ENCODE results near the gene GRIP1. TPM values are rescaled to one million over a fixed set of nuclear protein-coding genes. Genes with fewer than 3 reads are reported as not detected.

GRIP1 gene
- polyA plus RNA-seq, 1 experiment, result 0.63 TPM

DNA sequence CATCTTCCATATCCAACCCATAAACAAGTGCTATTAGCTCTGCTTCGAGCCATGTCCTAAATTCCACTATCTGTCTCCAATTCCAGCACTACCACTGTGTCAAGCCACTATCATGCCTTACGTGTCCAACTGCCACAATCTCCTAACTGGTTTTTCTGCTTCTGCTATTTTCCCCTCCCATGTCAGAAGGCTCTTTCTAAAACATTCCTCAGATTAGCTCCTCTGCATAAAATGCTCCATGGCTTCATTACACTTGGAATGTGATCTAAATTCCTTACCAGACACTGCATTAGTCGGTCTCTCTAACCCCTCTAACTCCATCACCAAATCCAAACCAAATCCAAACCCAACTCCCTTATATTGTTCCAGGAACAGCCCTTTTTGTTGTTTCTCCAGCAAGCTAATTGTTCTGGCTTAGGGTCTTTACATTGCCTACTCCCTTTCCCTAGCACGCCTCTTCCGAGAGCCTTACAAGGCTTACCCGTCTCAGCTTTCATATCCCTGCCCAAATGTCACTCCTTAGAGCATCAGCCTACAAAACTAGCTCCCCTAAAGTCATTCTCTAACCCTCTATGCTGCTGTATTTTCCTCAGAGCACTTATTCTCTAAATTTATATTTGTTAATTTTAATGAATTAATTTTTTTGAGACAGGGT lies 236.8 kb downstream of the GRIP1 start:
- Histone ChIP-seq H3K4me3 (ENCODE audit: low read depth, low read length) (no peak overlapping the region), H3K27me3 (ENCODE audit: control insufficient read depth, insufficient read depth, low read length) (no peaks in the 10 kb centered on the region), H3K36me3 (ENCODE audit: control insufficient read depth, insufficient read depth, low read length) (no peaks in the 10 kb centered on the region)
- ChIA-PET CTCF (interaction anchor here (1.3 kb wide), 1 partner anchor 33 kb away, joined by 3 read pairs; no protein-coding TSS in a partner anchor), POLR2A (no interaction called here)
- TF ChIP-seq, protein P1, sequence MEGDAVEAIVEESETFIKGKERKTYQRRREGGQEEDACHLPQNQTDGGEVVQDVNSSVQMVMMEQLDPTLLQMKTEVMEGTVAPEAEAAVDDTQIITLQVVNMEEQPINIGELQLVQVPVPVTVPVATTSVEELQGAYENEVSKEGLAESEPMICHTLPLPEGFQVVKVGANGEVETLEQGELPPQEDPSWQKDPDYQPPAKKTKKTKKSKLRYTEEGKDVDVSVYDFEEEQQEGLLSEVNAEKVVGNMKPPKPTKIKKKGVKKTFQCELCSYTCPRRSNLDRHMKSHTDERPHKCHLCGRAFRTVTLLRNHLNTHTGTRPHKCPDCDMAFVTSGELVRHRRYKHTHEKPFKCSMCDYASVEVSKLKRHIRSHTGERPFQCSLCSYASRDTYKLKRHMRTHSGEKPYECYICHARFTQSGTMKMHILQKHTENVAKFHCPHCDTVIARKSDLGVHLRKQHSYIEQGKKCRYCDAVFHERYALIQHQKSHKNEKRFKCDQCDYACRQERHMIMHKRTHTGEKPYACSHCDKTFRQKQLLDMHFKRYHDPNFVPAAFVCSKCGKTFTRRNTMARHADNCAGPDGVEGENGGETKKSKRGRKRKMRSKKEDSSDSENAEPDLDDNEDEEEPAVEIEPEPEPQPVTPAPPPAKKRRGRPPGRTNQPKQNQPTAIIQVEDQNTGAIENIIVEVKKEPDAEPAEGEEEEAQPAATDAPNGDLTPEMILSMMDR (IDR thresholded peaks at IDR 0.05; ENCODE audit: insufficient read depth, low read depth, low read length), result no peak
- no peak for DNase-seq (ENCODE audit: low read depth)

DNA sequence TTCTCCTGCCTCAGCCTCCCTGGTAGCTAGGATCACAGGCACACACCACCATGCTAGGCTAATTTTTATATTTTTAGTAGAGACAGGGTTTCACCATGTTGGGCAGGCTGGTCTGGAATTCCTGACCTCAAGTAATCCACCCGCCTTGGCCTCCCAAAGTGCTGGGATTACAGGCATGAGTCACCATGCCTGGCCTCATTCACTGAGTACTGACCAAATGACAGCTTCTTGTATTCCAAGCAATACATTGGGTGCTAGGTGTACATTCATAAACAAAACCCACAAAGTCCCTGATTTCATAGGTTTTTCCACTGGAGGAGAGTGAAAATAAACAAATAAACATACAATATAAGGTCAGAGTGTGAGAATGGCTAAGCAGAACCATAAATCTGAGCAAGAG lies 240.3 kb downstream of the GRIP1 start:
- TF ChIP-seq, protein P1 (IDR thresholded peaks at IDR 0.05; ENCODE audit: insufficient read depth, low read depth, low read length), result no peak
- Histone ChIP-seq H3K4me3 (ENCODE audit: low read depth, low read length) (no peak overlapping the region), H3K27me3 (ENCODE audit: control insufficient read depth, insufficient read depth, low read length) (no peaks in the 10 kb centered on the region), H3K36me3 (ENCODE audit: control insufficient read depth, insufficient read depth, low read length) (no peaks in the 10 kb centered on the region)
- DNase-seq (ENCODE audit: low read depth), result no peak
- ChIA-PET POLR2A (no interaction called here), CTCF (interaction anchor here (0.6 kb wide), 1 partner anchor 36 kb away, joined by 3 read pairs; no protein-coding TSS in a partner anchor)

DNA sequence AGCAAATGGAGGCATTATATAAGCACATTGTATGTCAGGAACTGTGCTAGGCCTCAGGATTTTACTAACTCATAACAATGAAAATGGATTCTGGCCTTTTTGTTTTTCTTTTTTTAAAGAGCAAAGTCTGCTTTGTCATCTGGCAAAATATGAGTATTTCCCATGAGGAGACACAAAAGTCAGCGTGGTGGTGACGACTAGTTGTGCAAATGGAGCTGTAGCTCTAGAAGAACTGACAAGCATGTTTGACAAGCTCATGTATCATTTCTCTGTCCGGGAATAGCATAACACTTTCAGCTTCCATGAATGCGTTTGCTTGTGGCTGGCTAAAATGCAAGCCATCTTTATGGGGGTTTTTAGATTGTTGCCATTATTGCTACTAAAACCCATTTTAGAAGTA lies 248.8 kb downstream of the GRIP1 start:
- no peak for DNase-seq (ENCODE audit: low read depth)
- CTCF ChIA-PET, result no interaction called here
- POLR2A ChIA-PET, result no interaction called here

DNA sequence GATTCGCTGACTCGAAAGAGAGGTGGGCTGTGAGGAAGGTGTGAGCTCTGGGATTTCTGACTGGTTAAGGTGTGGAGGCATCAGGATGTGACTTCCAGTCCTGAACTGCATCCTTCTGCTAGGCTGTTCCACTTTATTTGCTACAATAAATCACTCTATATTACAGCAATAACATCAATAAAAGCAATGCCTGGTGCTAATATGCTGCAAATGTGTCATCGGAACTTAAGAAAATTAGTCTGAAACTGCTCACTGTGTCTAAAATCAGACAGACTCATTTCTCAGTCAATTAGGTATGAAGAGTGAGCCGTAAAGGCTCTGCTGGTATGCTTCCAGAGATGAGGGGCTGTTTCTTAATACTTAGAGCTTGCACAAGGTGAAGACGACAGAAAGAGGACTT lies 250.0 kb downstream of the GRIP1 start:
- no peak for DNase-seq (ENCODE audit: low read depth)
- Histone ChIP-seq H3K4me3 (ENCODE audit: low read depth, low read length) (no peak overlapping the region), H3K27me3 (ENCODE audit: control insufficient read depth, insufficient read depth, low read length) (no peaks in the 10 kb centered on the region), H3K36me3 (ENCODE audit: control insufficient read depth, insufficient read depth, low read length) (no peaks in the 10 kb centered on the region)
- CTCF ChIA-PET, result interaction anchor here (0.8 kb wide), 1 partner anchor 11 kb away, joined by 3 read pairs; no protein-coding TSS in a partner anchor
- POLR2A ChIA-PET, result no interaction called here
- TF ChIP-seq, protein P1 (IDR thresholded peaks at IDR 0.05; ENCODE audit: insufficient read depth, low read depth, low read length), result no peak

More for the DNA sequence above, 248.8 kb downstream of the GRIP1 start:
- TF ChIP-seq, protein P1 (IDR thresholded peaks at IDR 0.05; ENCODE audit: insufficient read depth, low read depth, low read length), result no peak
- Histone ChIP-seq H3K4me3 (ENCODE audit: low read depth, low read length) (no peak overlapping the region), H3K27me3 (ENCODE audit: control insufficient read depth, insufficient read depth, low read length) (no peaks in the 10 kb centered on the region), H3K36me3 (ENCODE audit: control insufficient read depth, insufficient read depth, low read length) (no peaks in the 10 kb centered on the region)

DNA sequence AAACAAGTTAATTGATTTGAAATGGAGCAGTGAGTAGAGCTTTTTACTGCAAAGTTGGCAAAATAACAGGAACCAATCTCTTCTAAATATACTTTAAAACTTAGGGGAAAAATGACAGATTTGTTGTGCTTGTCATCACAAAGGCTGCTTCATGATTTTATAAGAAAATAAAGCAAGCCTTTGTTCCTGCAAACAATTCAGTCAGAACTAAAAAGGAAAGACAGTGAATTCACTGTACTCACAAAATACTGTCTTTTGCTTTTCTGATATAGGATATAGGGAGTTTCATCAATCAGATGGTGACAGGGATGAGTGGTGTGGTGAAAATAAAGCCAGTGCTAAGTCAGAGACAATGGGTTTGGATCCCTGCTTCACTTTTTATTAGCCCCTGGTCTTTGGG lies 250.6 kb downstream of the GRIP1 start:
- CTCF ChIA-PET, result interaction anchor here (0.8 kb wide), 1 partner anchor 11 kb away, joined by 3 read pairs; no protein-coding TSS in a partner anchor
- TF ChIP-seq, protein P1 (IDR thresholded peaks at IDR 0.05; ENCODE audit: insufficient read depth, low read depth, low read length), result no peak
- Histone ChIP-seq H3K4me3 (ENCODE audit: low read depth, low read length) (no peak overlapping the region), H3K27me3 (ENCODE audit: control insufficient read depth, insufficient read depth, low read length) (no peaks in the 10 kb centered on the region), H3K36me3 (ENCODE audit: control insufficient read depth, insufficient read depth, low read length) (no peaks in the 10 kb centered on the region)
- POLR2A ChIA-PET, result no interaction called here
- no peak for DNase-seq (ENCODE audit: low read depth)
